Measurements from ENCODE around the gene XYLT1.

Gene XYLT1

DNA sequence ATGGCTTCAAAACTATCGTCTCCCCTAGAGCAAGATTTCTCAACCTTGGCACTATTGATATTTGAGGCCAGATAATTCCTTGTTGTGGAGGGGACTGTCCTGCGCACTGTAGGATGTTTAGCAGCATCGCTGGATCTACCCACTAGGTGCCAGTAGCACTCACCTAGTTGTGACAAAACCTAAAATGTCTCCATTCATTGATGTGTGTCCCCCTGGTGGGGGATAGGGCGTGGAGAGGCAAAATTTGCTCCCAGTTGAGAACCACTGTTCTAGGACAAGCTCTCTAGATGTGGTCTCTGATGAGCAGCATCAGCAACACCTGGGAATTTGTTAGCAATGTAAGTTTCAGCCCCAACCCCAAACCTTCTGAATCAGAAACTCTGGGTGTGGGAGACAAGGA is 259.0 kb downstream of the XYLT1 start:
- TF ChIP-seq, protein P1, sequence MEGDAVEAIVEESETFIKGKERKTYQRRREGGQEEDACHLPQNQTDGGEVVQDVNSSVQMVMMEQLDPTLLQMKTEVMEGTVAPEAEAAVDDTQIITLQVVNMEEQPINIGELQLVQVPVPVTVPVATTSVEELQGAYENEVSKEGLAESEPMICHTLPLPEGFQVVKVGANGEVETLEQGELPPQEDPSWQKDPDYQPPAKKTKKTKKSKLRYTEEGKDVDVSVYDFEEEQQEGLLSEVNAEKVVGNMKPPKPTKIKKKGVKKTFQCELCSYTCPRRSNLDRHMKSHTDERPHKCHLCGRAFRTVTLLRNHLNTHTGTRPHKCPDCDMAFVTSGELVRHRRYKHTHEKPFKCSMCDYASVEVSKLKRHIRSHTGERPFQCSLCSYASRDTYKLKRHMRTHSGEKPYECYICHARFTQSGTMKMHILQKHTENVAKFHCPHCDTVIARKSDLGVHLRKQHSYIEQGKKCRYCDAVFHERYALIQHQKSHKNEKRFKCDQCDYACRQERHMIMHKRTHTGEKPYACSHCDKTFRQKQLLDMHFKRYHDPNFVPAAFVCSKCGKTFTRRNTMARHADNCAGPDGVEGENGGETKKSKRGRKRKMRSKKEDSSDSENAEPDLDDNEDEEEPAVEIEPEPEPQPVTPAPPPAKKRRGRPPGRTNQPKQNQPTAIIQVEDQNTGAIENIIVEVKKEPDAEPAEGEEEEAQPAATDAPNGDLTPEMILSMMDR (IDR thresholded peaks at IDR 0.05; ENCODE audit: control insufficient read depth, insufficient read depth, low read depth, low read length, missing control alignments) = peak; percentile 32
- DNase-seq (ENCODE audit: low read depth) = no peak
- H3K4me3 ChIP-seq (ENCODE audit: control insufficient read depth, low read depth, low read length) = no peak overlapping the region

DNA sequence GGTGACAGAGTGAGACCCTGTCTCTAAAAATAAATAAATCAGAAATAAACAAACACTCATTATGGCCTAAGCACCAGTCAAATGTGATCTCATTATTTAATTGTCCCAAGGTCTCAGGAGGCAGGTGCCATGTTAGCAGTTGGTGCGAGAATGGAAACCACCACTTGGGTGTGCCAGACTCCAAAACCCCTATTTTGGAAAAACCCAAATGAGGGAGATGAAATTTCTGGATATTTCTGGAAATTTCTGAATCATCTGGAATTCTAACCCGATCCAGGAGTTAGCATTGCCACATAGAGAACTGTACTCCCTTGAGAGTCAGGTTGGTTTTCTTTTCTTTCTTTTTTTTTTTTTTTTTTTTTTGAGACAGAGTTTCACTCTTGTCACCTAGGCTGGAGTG is 264.0 kb downstream of the XYLT1 start:
- TF ChIP-seq, protein P1 (IDR thresholded peaks at IDR 0.05; ENCODE audit: control insufficient read depth, insufficient read depth, low read depth, low read length, missing control alignments) = peak; percentile 36
- no peak overlapping the region for H3K4me3 ChIP-seq (ENCODE audit: control insufficient read depth, low read depth, low read length)
- no peak for DNase-seq (ENCODE audit: low read depth)

DNA sequence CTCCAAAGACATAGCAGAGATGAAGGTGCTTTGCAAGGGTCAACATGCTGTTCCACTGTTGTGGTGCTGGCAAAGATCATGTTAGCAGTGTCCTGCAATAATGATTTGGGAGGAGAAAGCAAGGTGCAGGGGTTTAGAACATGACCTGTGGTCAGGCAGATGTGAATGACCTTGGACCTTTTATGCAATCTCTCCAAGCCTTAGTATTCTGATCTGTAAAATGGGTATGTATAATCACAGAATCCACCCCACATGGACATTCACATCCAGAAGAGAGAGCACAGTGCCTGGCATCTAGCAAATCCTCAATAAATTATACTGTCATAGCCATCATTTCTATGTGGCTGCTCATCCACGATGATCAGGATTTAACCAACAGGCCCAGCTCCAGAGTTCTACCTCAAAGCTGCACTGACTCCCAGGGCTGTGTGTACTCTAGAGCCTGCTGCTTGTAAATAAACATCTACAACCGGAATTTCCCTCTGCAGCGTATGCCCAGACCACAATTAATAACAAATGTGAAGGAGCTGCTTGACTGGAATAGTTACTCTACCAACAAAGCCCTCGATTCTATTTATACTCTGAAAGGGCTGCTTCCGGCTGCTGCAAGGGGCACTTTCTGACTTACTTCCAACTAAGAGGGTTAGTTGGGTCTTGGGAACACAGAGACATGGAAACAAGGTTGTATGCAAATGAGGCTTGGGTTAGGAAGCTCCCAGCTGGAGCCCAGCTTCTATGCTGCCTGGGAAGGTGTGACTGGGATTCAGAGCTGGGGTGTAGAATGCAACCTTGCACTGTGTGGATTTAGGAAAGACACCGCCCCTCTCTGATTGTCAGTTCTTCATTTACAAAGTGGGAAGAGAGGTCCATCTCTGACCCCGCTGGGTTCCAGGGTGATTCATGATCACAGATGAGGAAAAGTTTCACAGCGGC is 265.2 kb downstream of the XYLT1 start:
- H3K4me3 ChIP-seq (ENCODE audit: control insufficient read depth, low read depth, low read length) = no peak overlapping the region
- TF ChIP-seq, protein P1 (IDR thresholded peaks at IDR 0.05; ENCODE audit: control insufficient read depth, insufficient read depth, low read depth, low read length, missing control alignments) = no peak
- peak; percentile 64 for DNase-seq (ENCODE audit: low read depth)

- TF ChIP-seq, protein P1 (IDR thresholded peaks at IDR 0.05; ENCODE audit: control insufficient read depth, insufficient read depth, low read depth, low read length, missing control alignments) = no peak
- no peak overlapping the region for H3K4me3 ChIP-seq (ENCODE audit: control insufficient read depth, low read depth, low read length)
Measured at GRCh38 chr16:17204644-17205043, 266.1 kb downstream of the XYLT1 start.

DNA sequence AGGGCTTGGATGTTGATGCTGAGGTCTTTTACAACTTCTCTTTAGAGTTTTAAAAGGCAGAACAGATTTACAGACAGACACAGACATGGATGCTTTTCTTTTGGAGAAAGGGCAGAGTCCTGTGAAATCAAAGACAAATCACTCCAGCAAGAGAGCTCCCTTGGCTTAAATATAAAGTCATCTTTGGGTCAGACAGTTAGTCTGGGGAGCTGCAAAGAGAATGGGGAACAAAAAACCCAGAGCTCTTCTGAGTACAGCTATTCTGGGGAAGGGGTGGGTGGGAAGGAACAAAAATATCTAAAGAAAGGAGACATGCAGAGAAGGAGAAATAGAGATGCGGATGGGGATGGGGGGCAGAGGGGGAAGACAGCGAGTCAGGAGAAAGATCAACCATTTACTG is 266.6 kb downstream of the XYLT1 start:
- TF ChIP-seq, protein P1 (IDR thresholded peaks at IDR 0.05; ENCODE audit: control insufficient read depth, insufficient read depth, low read depth, low read length, missing control alignments) = no peak
- DNase-seq (ENCODE audit: low read depth) = no peak
- no peak overlapping the region for H3K4me3 ChIP-seq (ENCODE audit: control insufficient read depth, low read depth, low read length)

More at GRCh38 chr16:17204644-17205043, 266.1 kb downstream of the XYLT1 start:
- no peak for DNase-seq (ENCODE audit: low read depth)

DNA sequence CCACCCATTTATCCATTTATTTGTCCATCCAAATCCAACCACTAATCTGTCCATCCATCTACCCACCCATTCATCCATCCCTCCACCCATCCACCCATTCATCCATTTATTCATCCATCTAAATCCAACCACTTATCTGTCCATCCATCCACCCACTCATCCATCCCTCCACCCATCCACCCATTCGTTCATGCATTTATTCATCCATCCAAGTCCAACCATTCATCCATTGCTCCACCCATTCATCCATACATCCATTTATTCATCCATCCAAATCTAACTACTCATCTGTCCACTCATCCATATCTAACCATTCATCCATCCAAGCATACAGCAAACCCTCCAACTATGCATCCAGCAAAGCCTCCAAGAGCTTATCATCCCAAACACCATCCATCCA is 267.3 kb downstream of the XYLT1 start:
- no peak for DNase-seq (ENCODE audit: low read depth)
- H3K4me3 ChIP-seq (ENCODE audit: control insufficient read depth, low read depth, low read length) = no peak overlapping the region
- TF ChIP-seq, protein P1 (IDR thresholded peaks at IDR 0.05; ENCODE audit: control insufficient read depth, insufficient read depth, low read depth, low read length, missing control alignments) = no peak
